Measurements from ENCODE around the gene MAGEH1. TPM values are rescaled to one million over a fixed set of nuclear protein-coding genes. Genes with fewer than 3 reads are reported as not detected.

MAGEH1 gene
- total and polyA plus RNA-seq, 4 donors = 6.0 to 18.0 (median 11.4) TPM

DNA sequence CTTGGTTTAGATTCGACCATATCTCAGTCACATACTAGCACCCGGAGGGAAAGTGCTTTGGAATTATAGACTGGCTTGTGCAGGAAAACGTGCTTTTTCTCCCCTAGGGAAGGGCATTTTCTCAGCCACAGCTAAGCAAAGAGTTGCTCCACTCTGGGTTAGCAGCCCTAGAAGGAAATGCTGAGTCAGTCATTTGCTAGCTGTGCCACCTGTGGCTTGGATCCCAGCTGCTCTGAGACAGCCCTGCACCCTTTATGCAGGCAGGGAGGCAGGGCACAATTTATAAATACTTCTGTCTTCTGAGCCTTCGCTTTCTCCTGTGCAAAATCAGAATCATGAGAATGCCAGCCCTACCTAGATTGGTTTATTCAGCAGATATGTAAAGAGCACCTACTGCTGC, 39.0 kb downstream of the MAGEH1 start:
- H3K9ac ChIP-seq (ENCODE audit: low read depth in 1 of 2, low read length in 2 of 2) = no peak overlapping the region
- 63% methylated on average over 4 of the region's 4 CpGs for WGBS
- peaks cover 0 to 9% (median 6%) of the 10 kb centered on the region in 4 donors for H3K4me1 ChIP-seq (ENCODE audit: control insufficient read depth in 4 of 4, insufficient read depth in 4 of 4, low read length in 3 of 4)
- no peaks in the 10 kb centered on the region for H3K36me3 ChIP-seq (ENCODE audit: control insufficient read depth in 4 of 4, insufficient read depth in 3 of 4, low read depth in 1 of 4, low read length in 3 of 4)
- no peak overlapping the region for H3K27ac ChIP-seq (ENCODE audit: low read depth in 1 of 2, low read length in 2 of 2)
- TF ChIP-seq GABPA (IDR thresholded peaks at IDR 0.05 in 1 of 2, conservative IDR thresholded peaks at IDR 0.05 in 1 of 2) = no peak
- TF ChIP-seq, protein P1, sequence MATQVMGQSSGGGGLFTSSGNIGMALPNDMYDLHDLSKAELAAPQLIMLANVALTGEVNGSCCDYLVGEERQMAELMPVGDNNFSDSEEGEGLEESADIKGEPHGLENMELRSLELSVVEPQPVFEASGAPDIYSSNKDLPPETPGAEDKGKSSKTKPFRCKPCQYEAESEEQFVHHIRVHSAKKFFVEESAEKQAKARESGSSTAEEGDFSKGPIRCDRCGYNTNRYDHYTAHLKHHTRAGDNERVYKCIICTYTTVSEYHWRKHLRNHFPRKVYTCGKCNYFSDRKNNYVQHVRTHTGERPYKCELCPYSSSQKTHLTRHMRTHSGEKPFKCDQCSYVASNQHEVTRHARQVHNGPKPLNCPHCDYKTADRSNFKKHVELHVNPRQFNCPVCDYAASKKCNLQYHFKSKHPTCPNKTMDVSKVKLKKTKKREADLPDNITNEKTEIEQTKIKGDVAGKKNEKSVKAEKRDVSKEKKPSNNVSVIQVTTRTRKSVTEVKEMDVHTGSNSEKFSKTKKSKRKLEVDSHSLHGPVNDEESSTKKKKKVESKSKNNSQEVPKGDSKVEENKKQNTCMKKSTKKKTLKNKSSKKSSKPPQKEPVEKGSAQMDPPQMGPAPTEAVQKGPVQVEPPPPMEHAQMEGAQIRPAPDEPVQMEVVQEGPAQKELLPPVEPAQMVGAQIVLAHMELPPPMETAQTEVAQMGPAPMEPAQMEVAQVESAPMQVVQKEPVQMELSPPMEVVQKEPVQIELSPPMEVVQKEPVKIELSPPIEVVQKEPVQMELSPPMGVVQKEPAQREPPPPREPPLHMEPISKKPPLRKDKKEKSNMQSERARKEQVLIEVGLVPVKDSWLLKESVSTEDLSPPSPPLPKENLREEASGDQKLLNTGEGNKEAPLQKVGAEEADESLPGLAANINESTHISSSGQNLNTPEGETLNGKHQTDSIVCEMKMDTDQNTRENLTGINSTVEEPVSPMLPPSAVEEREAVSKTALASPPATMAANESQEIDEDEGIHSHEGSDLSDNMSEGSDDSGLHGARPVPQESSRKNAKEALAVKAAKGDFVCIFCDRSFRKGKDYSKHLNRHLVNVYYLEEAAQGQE (IDR thresholded peaks at IDR 0.05) = no peak
- no peak for TF ChIP-seq SP1 (IDR thresholded peaks at IDR 0.05)
- no peak for TF ChIP-seq RXRA (IDR thresholded peaks at IDR 0.05)
- no peak for TF ChIP-seq YY1 (IDR thresholded peaks at IDR 0.05)
- TF ChIP-seq NR2F2 (IDR thresholded peaks at IDR 0.05) = no peak
- no peak for TF ChIP-seq JUND (IDR thresholded peaks at IDR 0.05)
- no peak for TF ChIP-seq CTCF (IDR thresholded peaks at IDR 0.05; ENCODE audit: low read depth, low read length, missing input control)
- no peak for TF ChIP-seq HNF4A (conservative IDR thresholded peaks at IDR 0.05)
- no peak for TF ChIP-seq EGR1 (IDR thresholded peaks at IDR 0.05; ENCODE audit: low read depth in 2 of 2)
- TF ChIP-seq FOXA2 (IDR thresholded peaks at IDR 0.05) = no peak
- no peak for TF ChIP-seq TAF1 (conservative IDR thresholded peaks at IDR 0.05)
- TF ChIP-seq RAD21 (IDR thresholded peaks at IDR 0.05) = no peak
- TF ChIP-seq ATF3 (IDR thresholded peaks at IDR 0.05) = no peak
- TF ChIP-seq ZBTB33 (IDR thresholded peaks at IDR 0.05) = no peak
- no peak for TF ChIP-seq FOXA1 (IDR thresholded peaks at IDR 0.05)
- TF ChIP-seq, protein P2, sequence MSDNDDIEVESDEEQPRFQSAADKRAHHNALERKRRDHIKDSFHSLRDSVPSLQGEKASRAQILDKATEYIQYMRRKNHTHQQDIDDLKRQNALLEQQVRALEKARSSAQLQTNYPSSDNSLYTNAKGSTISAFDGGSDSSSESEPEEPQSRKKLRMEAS (IDR thresholded peaks at IDR 0.05) = no peak
- TF ChIP-seq HNF4G (IDR thresholded peaks at IDR 0.05) = no peak
- H3K9me3 ChIP-seq (ENCODE audit: control insufficient read depth in 4 of 4, low read length in 3 of 4) = no peaks in the 10 kb centered on the region
- no peak overlapping the region for H3K4me3 ChIP-seq (ENCODE audit: low read depth in 1 of 3, low read length in 3 of 3)
- no peaks in the 10 kb centered on the region for H3K27me3 ChIP-seq (ENCODE audit: control insufficient read depth in 4 of 4, insufficient read depth in 4 of 4, low read length in 3 of 4)
- DNase-seq (ENCODE audit: low spot score) = no peak

Small RNAs within 50 kb of the gene (small RNA-seq; reads per million reads assigned to genes)
- not detected for gene MIR4536-2

Other genes starting within 250 kb of the MAGEH1 start
- gene PAGE5, start 231.8 kb upstream of the MAGEH1 start, total RNA-seq = not detected
- under 1 TPM; 0.24 to 0.65 TPM for gene PAGE5, start 231.8 kb upstream of the MAGEH1 start, polyA plus RNA-seq
- not detected for gene PAGE3, start 187.2 kb upstream of the MAGEH1 start, total RNA-seq
- gene PAGE3, start 187.2 kb upstream of the MAGEH1 start, polyA plus RNA-seq = not detected
- 1 to 10 TPM in 1 of 2 donors, under 1 TPM in 1; 0.33 to 6.7 TPM for gene USP51, start 37.7 kb downstream of the MAGEH1 start, total RNA-seq
- under 1 TPM; 0.19 to 0.29 TPM for gene USP51, start 37.7 kb downstream of the MAGEH1 start, polyA plus RNA-seq
- gene FOXR2, start 171.3 kb downstream of the MAGEH1 start, total RNA-seq = not detected
- gene FOXR2, start 171.3 kb downstream of the MAGEH1 start, polyA plus RNA-seq = not detected

Data from liver (tissue), 10 donors.